ENCODE measurements around the gene GIMAP5. TPM values are rescaled to one million over a fixed set of nuclear protein-coding genes. Genes with fewer than 3 reads are reported as not detected.

GIMAP5 gene
- total RNA-seq, 1 donor = not detected

Other genes starting within 250 kb of the GIMAP5 start
- gene GIMAP7, start 222.5 kb upstream of the GIMAP5 start, total RNA-seq (ENCODE audit: low replicate concordance) = not detected in 2 replicates
- 0.18 and 1.3 TPM in 2 replicates for gene GIMAP4, start 170.0 kb upstream of the GIMAP5 start, total RNA-seq (ENCODE audit: low replicate concordance)
- gene GIMAP6, start 105.0 kb upstream of the GIMAP5 start, total RNA-seq (ENCODE audit: low replicate concordance) = 0.18 and 0.74 TPM in 2 replicates
- 0.27 and 0.98 TPM in 2 replicates for gene GIMAP2, start 51.7 kb upstream of the GIMAP5 start, total RNA-seq (ENCODE audit: low replicate concordance)
- not detected in 2 replicates for gene GIMAP1, start 20.8 kb upstream of the GIMAP5 start, total RNA-seq (ENCODE audit: low replicate concordance)
- gene TMEM176B, start 62.9 kb downstream of the GIMAP5 start, total RNA-seq (ENCODE audit: low replicate concordance) = 1.9 TPM in 1 of 2 replicates, not detected in the other
- not detected in 2 replicates for gene TMEM176A, start 63.4 kb downstream of the GIMAP5 start, total RNA-seq (ENCODE audit: low replicate concordance)
- not detected in 2 replicates for gene AOC1, start 115.1 kb downstream of the GIMAP5 start, total RNA-seq (ENCODE audit: low replicate concordance)
- not detected in 2 replicates for gene KCNH2, start 240.9 kb downstream of the GIMAP5 start, total RNA-seq (ENCODE audit: low replicate concordance)

All from fibroblast of the aortic adventitia (primary cell).